ENCODE data around the gene RPL39.
"Not testable (repeated sequence)": the region's sequence is repeated elsewhere in the genome, so short reads cannot be mapped to it uniquely, and the experiment has no call there.

The RPL39 gene

DNA sequence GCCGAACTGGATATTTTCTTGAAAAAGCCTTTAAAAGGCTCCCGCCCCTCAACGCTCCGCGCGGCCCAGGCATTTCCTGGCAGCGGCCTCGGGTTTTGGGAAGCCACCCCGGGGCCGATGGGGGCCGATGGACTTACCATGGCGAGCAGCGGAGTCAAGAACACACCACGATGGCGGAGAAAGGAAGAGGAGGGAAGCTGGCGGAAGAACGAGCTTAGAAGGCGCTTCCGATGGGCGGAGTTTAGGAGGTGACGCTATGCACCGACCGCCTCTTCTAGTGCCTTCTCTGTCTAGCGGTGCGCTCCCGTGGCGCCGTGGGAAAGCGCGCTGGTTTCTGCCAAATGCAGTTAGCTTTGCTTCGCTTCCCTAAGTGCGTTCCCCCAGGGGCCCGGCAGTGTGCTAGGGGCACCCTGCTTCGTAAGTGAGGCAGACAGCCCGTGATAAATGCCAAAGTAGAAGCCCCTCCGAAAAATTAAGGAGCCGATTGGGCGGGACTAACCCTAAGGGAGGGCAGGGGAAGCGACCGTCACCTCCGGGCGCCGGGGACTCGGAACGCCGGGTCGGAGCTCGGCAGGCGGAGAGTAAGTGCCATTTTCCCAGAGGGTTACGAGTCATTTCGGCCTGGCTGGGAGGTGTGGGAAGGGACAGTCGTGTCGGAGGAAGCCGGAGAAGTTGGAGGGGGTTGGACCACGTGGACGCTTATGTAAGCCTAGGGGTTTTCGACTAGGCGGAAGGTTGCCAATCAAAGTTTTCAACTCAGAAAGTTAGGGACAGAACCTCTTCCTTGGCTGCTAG is at the start of gene RPL39:
TSS of gene RPL39 (minus strand) at position 194 of the 795 bp plus-strand sequence. CDS start at position 140, 54 bp downstream.
- peak; percentile 85 for DNase-seq

DNA sequence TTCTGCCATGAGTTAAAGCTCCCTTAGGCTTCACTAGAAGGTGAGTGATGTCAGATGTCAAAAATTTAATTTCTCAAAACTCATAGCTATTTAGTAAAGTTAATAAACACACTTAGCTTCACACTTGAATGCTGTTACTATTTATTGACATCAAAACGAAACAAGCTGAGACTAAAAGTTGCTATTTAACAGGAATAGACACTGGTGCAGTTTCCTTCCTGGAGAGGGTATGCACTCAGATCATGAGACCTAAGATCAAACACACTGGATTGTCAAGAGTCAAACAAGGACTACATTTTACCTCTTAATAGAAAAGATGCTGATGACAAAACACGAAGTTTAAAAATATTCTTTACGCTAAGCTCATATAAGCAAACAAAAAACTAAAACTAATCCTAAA is 42.5 kb upstream of the RPL39 start:
- DNase-seq = no peak

DNA sequence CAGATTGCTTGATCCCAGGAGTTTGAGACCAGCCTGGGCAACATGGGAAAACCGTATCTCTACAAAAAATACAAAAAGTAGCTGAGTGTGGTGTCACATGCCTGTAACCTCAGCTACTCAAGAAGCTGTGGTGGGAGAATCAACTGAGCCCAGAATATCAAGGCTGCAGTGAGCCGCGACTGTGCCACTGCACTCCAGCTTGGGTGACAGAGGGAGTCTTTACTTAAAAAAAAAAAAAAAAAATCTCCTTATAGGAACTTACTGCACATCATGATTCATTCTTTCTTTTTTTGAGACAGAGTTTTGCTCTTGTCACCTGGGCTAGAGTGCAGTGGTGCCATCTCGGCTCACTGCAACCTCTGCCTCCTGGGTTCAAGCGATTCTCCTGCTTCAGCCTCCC is 37.0 kb upstream of the RPL39 start:
- DNase-seq = no peak

GRCh38 chrX:119826399-119826959 is 35.0 kb upstream of the RPL39 start:
- DNase-seq = peak; percentile 13

GRCh38 chrX:119824221-119824620 is 32.8 kb upstream of the RPL39 start:
- not testable (repeated sequence) for DNase-seq

GRCh38 chrX:119821703-119822102 is 30.3 kb upstream of the RPL39 start:
- DNase-seq = not testable (repeated sequence)

- no peak for DNase-seq
Measured at GRCh38 chrX:119817130-119817690, 25.8 kb upstream of the RPL39 start.

DNA sequence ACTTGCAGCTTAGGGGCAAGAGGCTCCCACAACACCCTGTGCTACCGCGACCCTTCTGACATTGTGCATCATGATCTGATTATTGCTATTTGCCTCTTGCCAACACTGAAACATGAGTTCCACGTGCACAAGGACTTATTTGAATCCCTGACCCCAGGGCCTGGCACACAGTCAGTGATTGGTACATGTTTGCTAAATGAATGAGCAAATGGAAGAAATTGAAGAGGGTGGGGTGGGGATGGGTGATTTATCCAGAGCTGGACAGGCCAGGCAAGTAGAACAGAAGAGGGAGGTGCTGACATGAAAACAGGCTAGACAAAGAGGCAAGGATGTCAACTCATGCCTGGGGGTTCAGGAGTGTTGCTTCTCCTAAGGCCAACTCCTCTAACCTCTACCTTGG is 24.9 kb upstream of the RPL39 start:
- no peak for DNase-seq

- no peak for DNase-seq
Measured at GRCh38 chrX:119809185-119809666, 17.8 kb upstream of the RPL39 start.

DNA sequence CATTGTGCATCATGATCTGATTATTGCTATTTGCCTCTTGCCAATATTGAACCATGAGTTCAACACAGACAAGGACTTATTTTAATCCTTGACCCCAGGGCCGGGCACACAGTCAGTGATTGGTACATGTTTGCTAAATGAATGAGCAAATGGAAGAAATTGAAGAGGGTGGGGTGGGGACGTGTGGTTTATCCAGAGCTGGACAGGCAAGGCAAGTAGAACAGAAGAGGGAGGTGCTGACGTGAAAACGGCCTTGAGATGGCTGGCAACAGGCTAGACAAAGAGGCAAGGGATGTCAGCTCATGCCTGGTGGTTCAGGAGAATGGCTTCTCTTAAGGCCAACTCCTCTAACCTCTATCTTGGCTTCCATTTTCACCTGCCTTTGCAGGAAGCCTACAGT is 17.0 kb upstream of the RPL39 start:
- not testable (repeated sequence) for DNase-seq

GRCh38 chrX:119802546-119802945 is 11.1 kb upstream of the RPL39 start:
- no peak for DNase-seq

DNA sequence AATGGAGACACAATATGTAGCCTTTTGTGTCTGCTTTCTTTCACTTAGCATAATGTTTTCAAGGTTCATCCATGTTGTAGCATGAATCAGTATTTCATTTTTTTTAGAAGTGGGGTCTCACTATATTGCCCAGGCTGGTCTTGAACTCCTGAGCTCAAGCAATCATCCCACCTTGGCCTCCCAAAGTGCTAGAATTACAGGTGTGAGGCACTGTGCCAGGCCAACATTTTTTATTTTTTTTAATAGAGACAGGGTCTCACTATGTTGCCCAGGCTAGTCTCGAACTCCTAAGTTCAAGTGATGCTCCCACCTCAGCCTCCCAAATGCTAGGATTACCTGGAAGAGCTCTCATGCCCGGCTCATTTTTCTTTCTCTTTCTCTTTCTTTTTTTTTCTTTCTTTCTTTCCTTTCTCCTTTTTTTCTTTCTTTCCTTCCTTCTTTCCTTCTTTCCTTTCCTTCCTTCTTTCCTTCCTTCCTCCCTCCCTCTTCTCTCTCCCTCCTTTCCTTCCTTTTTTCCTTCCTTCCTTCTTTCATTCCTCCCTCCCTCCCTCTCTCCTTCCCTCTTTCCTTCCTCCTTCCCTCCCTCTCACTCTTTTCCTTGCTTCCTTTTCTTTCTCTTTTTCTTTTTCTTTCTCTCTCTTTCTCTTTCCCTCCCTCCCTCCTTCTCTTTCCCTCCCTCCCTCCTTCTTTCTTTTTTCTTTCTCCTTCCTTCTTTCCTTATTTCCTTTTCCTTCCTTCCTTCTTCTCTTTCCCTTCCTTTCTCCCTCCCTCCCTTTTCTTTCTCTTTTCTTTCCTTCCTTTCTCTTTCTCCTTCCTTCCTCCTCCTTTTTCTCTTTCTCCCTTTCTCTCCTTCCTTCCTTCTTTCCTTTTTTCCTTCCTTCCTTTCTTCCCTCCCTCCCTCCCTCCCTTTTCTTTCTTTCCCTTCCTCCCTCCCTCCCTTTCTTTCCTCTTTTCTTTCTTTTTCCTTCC is 10.1 kb upstream of the RPL39 start:
- DNase-seq = no peak

GRCh38 chrX:119790977-119791436 is 423 bp downstream of the RPL39 start:
- peak; percentile 55 for DNase-seq

DNA sequence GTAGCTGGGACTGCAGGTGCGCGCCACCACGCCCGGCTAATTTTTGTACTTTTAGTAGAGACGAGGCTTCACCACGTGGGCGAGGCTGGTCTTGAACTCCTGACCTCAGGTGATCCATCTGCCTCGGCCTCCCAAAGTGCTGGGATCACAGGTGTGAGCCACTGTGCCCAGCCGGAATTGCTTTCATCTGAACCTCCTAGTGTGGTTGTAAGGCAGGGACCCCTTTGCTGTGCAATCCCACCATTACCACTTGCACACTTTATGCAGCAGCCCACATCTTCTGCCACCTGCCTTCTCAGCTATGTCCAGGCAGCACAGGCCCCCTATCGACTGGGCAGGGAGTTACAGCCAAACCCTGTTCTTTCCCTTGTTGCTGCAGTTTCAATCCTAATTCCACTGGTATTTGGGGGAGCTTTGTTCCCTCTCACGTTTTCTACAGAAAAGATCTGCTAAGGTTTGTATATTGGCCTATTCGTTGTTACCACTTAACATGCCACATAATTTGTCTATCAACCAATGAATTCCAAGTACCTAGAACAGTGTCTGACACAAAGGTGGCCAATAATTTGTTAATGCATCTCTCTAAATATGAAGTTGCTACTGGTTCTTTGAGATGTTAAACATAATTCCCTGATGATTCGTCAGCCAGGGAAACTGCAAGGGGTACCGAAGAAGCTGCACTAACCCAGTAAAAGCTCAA is 6.5 kb downstream of the RPL39 start:
- DNase-seq = peak; percentile 66

GRCh38 chrX:119783026-119783425 is 8.4 kb downstream of the RPL39 start:
- DNase-seq = no peak

GRCh38 chrX:119778829-119779228 is 12.6 kb downstream of the RPL39 start:
- no peak for DNase-seq

DNA sequence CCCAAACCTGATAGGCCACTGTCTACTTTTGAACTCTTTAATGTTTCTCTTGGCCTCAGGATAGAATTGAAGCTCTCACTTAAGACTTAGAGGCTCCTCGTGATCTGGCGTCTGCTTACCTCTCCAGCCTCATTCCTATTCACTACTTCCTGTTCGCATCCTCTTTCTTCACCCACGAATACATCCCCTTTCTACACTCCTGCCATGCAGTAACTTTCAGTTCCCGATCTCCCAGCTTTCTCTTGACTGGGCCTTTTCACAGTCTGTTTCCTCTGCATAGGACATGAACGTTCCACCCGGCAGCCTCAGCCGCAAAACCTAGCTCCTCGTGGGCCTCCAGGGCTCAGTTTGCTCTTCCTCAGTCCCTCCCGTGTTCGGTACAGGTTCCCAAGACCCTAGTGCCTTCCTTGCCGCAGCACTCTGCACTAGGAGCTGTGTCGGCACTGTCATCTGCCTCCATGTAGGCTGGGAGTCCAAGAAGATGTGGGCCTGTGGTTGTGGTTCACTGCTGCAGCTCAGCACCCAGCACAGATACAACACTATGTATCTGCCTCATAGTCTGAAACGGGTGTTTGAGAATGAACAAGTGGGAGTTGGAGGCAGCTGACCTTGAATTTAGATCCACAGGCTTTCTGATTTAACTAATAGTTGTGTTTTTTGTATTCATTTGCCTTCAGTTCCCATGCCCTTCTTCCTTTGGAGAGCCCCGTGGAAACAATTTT is 15.8 kb downstream of the RPL39 start:
- DNase-seq = no peak

DNA sequence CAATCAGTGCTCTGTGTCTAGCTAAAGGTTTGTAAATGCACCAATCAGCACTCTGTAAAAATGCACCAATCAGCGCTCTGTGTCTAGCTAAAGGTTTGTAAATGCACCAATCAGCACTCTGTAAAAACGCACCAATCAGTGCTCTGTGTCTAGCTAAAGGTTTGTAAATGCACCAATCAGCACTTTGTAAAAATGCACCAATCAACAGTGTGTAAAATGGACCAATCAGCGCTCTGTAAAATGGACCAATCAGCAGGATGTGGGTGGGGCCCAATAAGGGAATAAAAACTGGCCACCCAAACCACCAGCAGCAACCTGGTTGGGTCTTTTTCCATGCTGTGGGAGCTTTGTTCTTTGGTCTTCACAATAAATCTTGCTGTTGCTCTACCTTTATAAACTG is 22.0 kb downstream of the RPL39 start:
- not testable (repeated sequence) for DNase-seq

DNA sequence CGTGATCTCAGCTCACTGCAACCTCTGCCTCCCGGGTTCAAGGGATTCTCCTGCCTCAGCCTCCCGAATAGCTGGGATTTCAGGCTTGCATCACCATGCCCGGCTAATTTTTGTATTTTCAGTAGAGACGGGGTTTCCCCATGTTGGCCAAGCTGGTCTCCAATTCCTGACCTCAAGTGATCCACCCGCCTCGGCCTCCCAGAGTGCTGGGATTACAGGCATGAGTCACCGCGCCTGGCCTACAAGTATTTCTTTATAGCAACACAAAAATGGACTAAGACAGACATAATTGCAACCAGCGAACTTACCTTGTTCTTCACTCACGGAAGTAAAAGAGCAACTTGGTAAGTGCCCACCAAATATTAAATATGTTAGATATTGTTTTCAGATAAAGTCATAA is 23.0 kb downstream of the RPL39 start:
- not testable (repeated sequence) for DNase-seq

- no peak for DNase-seq
Measured at GRCh38 chrX:119763836-119764387, 27.5 kb downstream of the RPL39 start.

DNA sequence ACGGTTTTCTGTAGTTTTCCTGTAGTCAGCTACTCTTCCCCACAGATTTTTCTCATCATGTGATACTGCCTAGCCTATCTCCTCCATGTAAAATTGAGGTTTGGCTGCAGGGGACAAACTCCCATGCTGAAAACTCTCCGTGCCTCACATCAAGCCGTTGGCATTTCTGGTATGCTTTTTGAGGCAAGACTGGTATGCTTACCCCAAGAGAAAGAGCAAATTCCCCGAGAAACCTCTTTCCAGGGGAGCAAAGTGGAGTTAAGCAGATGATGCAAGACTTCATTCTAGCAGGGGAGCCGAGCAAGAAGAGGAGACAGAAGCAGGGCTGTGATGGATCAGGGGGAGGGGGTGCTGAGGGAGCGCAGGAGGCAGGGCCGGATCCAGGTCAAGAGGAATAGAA is 28.2 kb downstream of the RPL39 start:
- no peak for DNase-seq
